ENCODE results near the gene NEK8.
"Not testable (repeated sequence)": the region's sequence is repeated elsewhere in the genome, so short reads cannot be mapped to it uniquely, and the experiment has no call there.

The NEK8 gene

DNA sequence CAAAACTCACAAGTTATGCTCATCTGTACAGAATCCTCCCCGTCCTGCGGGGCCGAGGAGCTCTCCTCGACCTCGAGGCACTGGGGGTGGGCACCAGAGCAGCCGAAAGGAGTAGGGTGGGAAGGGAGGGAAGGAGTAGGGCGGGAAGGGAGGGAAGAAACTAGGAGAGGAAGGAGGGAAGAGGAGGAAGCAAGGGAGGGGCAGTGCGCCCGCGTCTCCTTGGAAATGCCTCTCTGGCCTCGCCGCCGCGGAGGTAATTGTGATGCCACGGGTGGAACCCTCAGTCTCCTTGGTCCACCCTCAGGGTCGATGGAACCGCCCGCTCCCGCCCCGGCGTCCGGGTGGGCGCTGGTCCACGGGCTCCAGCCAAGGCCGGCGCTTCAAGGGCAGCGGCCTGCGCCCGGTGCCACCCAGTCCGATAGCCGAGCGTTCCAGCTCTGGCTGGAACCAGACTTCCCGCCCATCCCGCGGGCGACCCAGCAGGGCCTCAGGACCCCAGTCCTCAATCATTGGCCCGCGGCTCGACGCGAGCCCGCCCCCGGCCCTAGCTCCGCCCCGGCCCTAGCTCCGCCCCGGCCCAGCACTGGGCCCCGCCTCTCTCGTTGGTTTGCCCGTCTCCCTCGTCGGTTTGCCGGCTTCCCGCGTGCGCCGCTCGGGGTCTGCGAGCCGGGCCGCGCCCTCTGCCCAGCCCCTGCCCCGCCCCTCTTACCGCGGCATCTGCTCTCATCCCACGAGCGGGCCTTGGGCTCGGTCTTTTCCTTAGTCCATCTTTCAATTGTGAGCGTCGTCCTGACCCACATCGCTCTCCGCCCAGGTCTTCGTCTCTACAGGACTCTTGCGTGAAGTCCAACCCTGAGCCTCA is 17.5 kb upstream of the NEK8 start:
- DNase-seq: peak; percentile 88

DNA sequence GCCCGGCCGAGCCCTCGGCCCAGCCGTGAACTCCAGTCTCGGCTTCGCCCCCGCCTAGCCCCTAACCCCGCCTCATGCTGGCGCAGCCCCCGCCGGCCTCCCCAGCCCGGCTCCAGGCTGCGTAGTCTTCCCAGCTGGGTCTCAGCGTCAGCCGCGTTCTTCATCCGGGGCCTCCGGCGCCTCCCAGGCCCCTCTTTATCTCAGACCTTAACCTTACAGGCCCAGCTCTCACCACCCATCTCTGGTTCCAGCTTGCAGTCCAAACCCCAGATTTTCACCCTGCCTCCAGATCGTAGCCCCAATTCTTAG is 16.9 kb upstream of the NEK8 start, which contains the start of gene PROCA1:
Gene PROCA1, minus strand, starts transcription at position 166 of the 309 bp plus-strand sequence. CDS start 228 bp downstream, outside the sequence.
- no peak for DNase-seq

DNA sequence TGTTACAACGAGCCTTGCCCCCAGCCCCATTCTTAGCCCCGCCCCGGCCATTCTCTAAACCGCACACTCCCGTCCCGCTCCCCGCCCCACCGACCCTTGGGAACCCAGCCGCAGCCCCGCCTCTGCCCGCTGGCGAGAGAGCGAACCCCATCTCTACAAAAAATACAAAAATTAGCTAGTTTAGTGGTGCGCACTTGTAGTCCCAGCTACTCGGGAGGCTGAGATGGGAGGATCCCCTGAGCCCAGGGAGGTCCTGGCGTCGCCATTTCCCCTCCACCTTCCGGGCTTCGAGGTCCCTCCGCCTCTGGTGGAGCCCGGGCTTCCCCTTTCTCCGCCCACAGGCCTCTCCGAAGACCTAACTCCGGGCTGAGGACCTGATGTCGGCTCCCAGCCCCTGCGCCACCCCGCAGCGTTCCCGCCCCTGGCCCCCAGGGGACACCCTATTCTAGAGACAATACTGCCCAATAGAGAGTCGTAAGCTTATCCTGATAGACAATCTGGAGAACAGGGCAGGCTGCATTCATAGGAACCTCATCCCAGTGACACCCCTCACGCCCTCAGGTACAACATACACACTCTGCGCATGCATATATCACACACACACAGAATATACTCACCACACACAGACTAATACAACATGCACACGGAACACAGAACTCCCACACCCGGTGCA is 16.4 kb upstream of the NEK8 start:
- peak; percentile 21 for DNase-seq

DNA sequence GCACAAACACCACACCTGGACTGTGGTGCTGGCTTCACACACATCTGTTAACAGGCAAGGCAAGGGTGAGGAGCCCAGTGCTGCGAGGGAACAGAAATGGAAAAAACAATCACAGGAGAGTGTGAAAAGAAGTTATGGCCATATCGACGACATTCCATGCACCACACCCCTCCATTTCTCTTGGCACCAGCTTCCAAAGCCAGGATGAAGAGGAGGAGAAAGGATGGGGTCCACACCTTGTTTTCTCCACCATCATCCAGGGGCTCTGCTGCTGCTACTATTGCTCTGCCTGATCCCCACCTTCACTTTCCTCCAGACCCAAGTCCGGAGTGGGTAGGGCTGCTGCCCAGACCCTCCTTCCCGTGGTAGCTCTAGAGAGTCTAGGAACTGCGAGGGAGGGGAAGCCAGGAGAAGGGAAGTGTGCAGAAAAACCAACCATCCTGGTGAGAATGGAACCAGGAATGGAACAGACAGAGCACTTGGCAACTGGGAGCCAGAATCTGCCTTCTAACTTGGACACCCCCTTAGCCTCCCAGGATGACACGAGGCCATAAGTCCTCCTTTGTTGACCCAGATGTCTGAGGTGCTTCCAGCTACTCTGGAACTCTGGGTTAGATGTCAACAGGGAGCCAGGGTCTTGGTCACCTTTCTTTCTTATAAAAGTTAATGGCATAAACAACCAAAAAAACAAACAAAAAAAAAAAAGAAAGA is 15.7 kb upstream of the NEK8 start:
- DNase-seq: no peak

DNA sequence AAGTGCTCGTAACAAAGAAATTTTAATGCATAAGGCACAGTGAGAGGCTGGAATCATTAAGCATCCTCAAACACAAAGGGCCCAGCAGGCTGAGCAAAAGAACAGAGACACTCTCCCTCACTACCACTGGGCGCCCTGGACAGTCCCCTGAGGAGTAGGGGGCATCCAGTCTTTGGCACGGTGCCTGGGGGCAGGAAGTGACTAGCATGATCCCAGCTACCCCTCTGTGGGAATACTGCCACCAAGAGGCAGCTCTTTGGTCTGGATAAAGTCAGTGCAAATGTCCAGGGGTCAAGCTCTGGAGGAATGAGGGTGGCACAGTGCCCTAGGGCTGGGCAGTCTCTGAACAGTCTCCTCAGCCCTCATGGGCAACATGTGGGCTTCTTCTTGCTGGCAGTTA is 14.3 kb upstream of the NEK8 start:
- DNase-seq: no peak

DNA sequence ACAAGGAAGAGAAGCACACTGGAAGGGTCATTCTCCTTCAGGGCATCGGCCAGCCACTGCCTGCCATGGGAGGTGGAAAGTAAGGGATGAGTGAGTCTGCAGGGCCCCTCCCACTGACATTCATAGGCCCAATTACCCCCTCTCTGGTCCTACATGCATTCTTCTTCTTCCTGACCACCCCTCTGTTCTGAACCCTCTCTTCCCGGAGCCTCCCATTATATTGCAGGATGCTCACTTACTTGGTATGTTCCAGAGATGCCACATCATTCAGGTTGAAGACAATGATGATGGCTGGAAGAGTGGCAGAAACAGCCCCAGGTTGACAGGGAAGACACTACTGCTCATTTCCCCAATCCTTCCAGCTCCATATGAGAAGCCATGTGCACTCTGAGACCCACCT is 13.4 kb upstream of the NEK8 start:
- DNase-seq: no peak

DNA sequence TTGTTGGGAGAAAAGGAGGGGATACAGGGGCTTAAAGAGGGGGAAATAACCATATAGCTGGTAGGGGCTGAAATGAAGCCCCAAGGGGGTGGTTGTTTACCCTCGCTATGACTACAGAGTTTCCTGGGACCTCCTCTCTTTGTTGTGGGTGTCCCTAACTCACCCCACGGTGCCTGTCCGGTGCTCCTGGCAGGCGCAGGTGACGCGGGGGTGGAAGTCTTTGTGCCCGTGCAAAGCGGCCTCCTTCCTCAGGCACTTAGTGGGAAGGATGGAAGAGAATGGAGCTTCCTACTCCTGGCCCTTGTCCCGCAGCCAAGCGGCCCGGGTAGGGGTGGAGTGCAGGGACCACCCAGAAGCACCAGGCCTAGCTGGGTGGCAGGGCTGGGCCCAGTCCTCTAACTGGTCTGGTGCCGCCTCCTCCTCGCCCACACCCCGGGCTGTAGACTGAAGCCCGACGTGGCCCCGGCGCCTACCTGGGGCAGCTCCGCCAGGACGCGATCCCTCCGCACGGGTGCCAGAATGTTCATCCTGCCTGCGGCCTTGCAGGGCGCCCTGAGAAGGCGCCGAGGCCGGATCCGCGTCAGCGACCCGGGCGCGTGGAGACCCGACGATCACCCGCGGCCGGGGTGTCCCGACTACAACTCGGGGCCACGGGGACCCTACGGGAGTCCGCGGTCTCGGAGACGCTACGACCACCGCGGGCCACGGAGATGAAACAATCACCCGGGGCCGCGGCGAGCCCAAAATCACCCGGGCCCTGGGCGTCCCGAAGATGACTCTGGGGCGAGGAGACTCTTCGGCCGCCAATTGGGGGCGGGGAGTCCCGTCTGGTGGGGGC is 11.6 kb upstream of the NEK8 start:
- DNase-seq: no peak

DNA sequence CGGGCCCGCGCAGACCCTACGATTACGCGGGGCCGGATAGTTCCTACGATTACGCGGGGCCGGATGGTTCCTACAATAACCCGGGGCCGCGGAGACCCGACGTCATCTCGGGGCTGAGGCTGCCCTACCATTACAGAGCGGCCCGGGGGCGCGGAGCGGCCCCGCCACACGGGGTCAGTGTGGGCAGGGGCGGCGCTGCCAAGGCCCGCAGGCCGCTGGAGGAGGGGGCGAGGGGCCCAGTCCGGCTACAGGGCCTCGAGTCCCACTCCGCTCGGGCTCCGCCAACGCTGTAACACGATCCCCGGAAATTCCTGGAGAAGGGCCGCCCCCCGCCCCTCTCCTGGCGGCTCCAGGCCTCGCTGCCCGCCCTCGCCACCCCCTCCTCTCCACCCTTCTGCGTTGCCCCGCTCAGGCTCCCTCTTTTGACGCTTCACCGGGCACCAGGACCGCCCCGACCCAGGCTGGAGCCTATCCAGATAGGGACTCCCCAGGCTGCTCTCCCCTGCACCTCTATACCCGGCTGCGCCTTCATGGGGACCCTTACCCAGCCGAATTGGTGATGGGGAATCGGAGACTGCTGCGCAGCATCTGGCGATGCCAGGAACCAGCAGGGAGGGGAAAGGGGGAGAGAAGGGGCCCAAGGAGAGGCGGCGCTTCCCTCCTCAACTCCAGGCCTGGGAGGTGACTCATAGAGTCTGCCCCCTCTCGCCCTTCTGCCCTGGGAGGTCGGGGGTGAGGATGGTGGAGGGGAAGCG is 10.8 kb upstream of the NEK8 start, which contains the start of gene RAB34:
Gene RAB34, minus strand, starts transcription at position 291 of the 755 bp plus-strand sequence. CDS start 602 bp downstream, outside the sequence.
- DNase-seq: peak; percentile 89

DNA sequence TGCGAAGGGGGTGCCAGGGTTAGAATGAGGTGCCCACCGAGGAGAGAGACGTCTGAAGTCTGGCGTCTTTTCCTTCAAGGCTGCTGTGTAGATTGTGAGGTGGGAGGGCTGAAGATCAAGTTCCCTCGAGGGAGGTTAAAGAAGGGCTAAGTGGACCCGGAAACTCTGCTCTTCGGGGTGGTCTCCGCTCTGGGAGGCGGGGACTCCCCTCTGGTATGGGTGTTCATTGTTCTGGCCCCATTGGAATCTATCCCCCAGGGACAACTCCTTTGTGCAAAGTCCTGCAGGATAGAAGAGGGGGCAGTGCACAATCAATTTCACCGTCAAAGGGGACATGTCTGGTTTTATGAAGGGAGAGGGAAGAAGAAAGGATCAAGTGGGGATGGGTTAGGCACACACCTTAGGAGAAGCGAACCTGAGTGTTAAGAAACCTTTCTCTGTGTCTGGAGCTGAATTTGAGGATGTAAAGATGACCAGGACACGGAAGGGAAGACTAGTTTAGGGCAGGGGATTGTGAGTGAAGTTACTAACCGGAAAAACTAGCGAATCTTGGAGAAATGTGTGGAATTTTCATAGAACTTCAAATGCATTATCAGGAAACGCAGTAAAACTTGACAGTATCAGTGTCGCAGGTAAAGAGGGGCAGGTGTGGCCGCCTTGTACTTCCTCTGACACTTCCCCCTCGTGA is 10.1 kb upstream of the NEK8 start:
- DNase-seq: peak; percentile 80

DNA sequence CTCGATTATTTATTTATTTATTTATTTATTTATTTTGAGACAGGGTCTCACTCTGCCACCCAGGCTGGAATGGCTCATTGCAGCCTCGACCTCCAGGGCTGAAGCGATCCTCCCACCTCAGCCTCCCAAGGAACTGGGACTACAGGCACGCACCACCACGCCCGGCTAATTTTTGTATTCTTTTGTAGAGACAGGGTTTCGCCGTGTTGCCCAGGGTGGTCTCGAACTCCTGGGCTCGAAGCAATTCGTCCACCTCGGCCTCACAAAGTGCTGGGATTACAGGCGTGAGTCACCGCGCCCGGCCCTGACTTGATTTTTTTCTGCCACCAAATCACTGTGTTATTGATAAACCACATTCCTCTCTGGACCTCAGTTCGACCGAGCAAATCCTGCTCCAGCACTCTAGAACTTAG is 9.6 kb upstream of the NEK8 start:
- DNase-seq: no peak

DNA sequence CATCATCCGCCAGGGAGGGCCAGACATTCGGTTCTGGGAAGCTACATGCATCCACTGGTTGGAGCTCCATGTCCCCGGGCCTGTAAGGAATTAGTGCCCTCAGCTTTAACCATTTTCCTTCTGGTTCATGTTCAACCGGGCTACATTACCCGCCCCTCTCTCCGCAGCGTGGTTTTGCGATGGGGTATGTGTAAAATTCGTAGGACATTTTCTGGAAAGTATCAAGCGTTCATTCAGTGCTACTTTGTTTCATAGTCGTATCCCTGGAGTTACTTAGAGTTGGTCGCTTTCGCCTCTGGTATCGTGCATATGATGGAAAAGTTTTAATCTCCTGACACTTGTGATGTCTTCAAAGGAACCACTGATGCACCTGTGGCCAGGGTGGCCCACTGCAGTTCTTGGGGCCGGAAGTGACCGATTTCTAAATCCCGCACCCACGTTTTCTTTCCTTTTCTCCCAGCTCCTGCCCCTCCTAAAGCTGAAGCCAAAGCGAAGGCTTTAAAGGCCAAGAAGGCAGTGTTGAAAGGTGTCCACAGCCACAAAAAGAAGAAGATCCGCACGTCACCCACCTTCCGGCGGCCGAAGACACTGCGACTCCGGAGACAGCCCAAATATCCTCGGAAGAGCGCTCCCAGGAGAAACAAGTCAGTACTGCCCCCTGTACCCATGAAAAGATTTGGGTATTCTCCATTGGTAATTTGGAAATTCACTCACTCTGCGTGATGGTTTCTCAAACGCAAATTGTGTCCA is 8.2 kb upstream of the NEK8 start:
- DNase-seq: no peak

DNA sequence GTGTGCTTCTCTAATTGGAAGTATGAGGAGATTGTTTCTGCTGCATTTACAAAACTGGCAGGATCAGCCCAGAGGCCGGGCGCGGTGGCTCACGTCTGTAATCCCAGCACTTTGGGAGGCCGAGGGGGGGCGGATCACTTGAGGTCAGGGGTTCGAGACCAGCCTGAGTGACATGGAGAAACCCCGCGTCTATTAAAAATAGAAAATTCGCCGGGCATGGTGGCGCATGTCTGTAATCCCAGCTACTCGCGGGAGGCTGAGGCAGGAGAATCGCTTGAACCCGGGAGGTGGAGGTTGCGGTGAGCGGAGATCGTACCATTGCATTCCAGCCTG is 7.6 kb upstream of the NEK8 start:
- DNase-seq: not testable (repeated sequence)

DNA sequence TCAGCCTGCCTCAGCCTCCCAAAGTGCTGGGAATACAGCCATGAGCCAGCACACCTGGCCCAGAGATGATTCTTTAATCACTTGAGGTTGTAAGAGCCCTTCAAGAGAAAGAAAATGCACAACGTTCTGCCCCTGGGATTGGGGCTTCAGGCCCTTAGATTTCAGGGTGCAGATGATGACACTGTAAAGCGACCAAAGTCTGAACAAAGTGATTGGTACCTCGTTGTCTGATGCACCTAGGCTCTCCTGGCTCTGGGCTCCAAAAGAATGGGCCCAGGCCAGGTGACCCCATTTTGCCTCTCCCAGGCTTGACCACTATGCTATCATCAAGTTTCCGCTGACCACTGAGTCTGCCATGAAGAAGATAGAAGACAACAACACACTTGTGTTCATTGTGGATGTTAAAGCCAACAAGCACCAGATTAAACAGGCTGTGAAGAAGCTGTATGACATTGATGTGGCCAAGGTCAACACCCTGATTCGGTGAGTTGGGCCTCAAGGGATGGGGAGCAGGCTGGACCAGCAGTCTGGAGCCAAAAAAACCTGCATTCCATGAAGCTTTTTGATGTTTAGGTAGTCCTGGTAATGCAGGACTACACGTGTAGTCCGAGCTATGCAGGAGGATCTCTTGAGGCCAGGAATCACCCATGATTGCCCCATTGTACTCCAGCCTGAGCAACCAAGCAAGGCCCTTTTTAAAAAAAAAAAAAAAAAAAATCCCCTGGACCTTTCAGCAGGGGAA is 6.0 kb upstream of the NEK8 start:
- DNase-seq: no peak

DNA sequence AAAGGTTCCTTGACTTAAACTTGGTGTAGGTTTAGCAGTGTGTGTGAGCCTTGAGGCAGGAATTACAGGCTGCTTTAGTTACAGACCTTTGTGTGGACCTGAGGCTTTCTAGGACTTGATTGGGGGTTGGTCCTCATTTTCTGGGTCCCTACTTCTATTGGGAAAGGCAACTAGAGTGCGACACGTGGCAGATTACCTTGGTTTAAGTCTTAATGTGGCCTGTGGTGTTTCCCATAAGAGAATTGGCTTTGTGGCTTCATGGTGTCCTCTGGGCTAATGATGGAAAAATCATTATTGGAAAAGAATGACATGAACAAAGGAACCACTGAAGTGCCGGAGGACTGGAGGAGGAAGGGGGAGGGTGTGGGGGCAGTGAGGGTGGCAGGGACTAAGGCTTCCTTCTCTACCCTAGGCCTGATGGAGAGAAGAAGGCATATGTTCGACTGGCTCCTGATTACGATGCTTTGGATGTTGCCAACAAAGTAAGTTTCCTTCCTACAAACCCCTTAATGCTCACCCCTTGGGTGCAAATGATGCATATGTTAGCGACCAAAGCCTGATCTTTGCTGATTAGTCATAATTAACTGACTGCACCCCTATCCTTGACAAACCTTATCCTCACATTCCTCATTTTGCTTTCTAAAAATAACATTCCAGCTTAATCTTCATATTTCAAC is 5.3 kb upstream of the NEK8 start:
- DNase-seq: no peak

DNA sequence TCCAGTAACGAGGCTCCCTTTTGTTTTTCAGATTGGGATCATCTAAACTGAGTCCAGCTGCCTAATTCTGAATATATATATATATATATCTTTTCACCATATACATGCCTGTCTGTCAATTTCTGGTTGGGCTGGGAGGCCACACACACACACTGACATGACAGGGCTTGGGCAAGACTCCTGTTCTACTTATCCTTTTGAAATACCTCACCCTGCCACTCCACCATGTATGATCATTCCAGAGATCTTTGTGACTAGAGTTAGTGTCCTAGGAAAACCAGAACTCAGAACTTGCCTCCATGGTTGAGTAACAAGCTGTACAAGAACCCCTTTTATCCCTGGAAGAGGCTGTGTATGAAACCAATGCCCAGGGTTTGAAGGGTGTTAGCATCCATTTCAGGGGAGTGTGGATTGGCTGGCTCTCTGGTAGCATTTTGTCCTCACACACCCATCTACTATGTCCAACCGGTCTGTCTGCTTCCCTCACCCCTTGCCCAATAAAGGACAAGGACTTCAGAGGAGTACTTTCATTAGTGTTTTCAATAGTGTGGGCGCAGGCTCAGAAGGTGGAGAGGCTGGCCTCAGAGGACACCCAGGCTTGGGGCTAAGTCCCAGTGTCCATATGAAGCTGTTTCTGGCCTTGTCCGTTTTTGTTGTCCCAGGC is 4.6 kb upstream of the NEK8 start:
- not testable (repeated sequence) for DNase-seq

DNA sequence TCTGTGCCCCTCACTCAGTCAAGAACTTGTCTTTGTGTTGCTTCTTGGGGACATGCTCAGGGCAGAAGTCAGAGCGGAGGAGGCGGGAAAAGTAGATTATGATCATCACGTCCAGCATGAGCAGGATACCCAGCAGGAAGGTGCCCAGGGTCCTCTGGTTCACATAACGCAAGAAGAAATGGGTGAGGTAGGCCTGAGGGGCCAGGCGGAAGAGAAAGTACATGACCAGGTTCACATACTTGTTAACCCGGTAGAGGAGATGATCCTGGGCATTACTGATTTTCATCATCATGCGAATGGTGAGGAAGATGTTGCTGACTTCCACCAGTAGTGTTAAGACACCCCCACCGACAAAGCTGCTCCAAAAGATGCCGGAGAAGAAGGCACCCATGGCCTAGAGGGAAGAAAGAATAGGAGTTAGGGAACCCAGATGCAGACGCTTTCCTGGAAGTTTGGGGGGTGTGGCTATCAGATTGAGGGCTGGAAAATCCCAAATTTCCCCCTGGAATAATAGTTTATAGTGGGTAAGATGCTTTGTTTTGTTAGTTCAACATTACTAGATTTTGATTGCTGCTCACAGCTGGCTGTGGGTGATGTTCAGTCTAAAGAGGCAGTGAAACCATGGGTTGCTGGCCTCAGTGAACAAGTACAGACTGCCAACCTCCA is 4.0 kb upstream of the NEK8 start:
- no peak for DNase-seq

DNA sequence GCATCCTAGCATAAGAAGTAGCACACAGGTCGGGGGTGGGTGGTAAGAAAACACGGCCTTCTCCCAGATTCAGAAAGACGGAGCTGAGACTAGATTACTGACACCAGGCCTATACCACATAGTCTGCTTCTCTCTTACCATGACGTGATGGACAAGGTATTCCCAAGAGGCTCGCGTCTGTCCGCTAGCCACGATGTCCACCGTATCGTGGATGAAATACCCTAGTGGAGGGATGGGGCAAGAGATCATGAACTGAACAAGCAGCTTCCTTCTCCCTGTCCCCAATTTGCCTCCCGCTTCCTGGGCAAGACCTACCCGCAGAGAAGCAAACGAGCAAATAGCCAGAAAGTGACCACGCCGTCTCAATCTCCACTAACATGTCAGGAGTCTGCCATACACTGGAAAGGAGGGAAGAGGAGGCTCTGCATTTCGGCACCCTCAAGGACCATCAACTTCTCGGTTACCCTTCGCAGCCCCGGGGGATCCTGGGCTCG is 3.4 kb upstream of the NEK8 start:
- DNase-seq: no peak

DNA sequence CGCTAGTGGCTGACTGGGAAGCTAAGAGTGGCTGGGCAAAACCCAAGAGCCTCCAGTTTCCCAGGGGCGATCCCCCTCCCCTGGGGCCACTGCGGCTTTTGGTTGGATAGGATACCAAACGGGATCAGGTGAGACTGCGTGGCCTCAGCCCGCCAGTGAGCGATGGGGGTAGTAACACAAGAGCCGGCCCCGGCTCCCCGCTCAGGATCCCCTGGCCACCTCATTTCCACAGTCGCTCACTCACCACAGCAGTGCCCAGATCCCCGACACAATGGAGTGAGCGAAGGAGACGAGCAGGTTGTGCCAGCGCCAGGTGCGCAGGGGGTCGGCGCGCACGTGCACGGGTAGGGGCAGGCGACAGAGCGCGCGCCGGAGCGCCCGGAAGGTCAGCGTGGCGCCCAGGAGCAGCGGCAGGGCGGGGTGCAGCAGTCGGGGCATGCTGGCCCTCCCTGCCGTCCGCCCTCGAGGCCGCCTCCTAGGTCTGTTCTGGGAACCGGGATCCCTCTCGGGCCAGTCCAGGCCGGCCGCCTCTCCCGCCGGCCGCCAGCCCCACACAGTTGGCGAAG is 2.8 kb upstream of the NEK8 start:
- DNase-seq: peak; percentile 63
